ENCODE data around the gene AGFG1. TPM values are rescaled to one million over a fixed set of nuclear protein-coding genes. Genes with fewer than 3 reads are reported as not detected.

Gene AGFG1
- total RNA-seq, 1 experiment from 2014 or later, result 86.1 TPM

- Mint-ChIP-seq H3K4me1 (ENCODE audit: insufficient read depth, unreplicated experiment) (no peaks in the 10 kb centered on the region), H3K27me3 (ENCODE audit: insufficient read depth, unreplicated experiment) (no peaks in the 10 kb centered on the region), H3K27ac (ENCODE audit: low read depth, unreplicated experiment) (no peak overlapping the region), H3K4me3 (ENCODE audit: unreplicated experiment) (no peak overlapping the region), H3K36me3 (ENCODE audit: insufficient read depth, unreplicated experiment) (no peaks in the 10 kb centered on the region), H3K9me3 (ENCODE audit: unreplicated experiment) (peaks cover 11% of the 10 kb centered on the region)
- TF ChIP-seq, protein P1, sequence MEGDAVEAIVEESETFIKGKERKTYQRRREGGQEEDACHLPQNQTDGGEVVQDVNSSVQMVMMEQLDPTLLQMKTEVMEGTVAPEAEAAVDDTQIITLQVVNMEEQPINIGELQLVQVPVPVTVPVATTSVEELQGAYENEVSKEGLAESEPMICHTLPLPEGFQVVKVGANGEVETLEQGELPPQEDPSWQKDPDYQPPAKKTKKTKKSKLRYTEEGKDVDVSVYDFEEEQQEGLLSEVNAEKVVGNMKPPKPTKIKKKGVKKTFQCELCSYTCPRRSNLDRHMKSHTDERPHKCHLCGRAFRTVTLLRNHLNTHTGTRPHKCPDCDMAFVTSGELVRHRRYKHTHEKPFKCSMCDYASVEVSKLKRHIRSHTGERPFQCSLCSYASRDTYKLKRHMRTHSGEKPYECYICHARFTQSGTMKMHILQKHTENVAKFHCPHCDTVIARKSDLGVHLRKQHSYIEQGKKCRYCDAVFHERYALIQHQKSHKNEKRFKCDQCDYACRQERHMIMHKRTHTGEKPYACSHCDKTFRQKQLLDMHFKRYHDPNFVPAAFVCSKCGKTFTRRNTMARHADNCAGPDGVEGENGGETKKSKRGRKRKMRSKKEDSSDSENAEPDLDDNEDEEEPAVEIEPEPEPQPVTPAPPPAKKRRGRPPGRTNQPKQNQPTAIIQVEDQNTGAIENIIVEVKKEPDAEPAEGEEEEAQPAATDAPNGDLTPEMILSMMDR (IDR thresholded peaks at IDR 0.05; ENCODE audit: unreplicated experiment), result no peak
- ChIA-PET POLR2A (interaction anchor here (0.9 to 1.1 kb wide), 2 partner anchors 15 to 77 kb away, joined by 3 to 6 read pairs; no protein-coding TSS in a partner anchor), CTCF (no interaction called here)
- no peak for DNase-seq (ENCODE audit: unreplicated experiment)
- BruUV-seq (replicated peaks), result no TSS peak
- intact Hi-C loops (cut with micrococcal nuclease), result no loop called here
Measured at GRCh38 chr2:227430639-227431038, 41.3 kb upstream of the AGFG1 start.

DNA sequence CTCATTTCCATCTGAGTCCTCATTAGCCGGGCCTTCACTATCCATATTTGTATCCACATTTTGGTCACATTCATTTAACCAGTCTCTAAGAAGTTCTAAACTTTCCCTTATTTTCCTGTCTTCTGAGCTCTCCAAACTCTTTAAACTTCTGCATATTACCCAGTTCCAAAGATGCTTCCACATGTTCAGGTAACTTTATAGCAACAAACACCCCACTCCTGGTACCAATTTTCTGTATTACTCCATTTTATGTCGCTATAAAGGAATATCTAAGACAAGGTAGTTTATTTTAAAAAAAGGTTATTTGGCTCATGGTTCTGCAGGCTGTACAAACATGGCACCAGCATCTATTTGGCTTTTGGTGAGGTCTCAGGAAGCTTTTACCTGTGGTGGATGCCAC, 38.8 kb upstream of the AGFG1 start:
- ChIA-PET CTCF (interaction anchor here (0.7 kb wide), 1 partner anchor 9 kb away, joined by 3 read pairs; no protein-coding TSS in a partner anchor), POLR2A (interaction anchor here (0.6 kb wide), 1 partner anchor 212 kb away, joined by 3 read pairs; no protein-coding TSS in a partner anchor)
- Mint-ChIP-seq H3K4me3 (ENCODE audit: unreplicated experiment) (no peak overlapping the region), H3K27ac (ENCODE audit: low read depth, unreplicated experiment) (no peak overlapping the region), H3K9me3 (ENCODE audit: unreplicated experiment) (peaks cover 11% of the 10 kb centered on the region), H3K36me3 (ENCODE audit: insufficient read depth, unreplicated experiment) (no peaks in the 10 kb centered on the region), H3K4me1 (ENCODE audit: insufficient read depth, unreplicated experiment) (no peaks in the 10 kb centered on the region), H3K27me3 (ENCODE audit: insufficient read depth, unreplicated experiment) (no peaks in the 10 kb centered on the region)
- BruUV-seq (replicated peaks), result no TSS peak
- DNase-seq (ENCODE audit: unreplicated experiment), result no peak
- TF ChIP-seq, protein P1 (IDR thresholded peaks at IDR 0.05; ENCODE audit: unreplicated experiment), result no peak
- intact Hi-C loops (cut with micrococcal nuclease), result no loop called here

GRCh38 chr2:227436436-227437174, 35.4 kb upstream of the AGFG1 start:
- no peak overlapping the region for H3K27ac Mint-ChIP-seq (ENCODE audit: low read depth, unreplicated experiment)
- peak; percentile 36 for DNase-seq (ENCODE audit: unreplicated experiment)
- no peak overlapping the region for H3K4me3 Mint-ChIP-seq (ENCODE audit: unreplicated experiment)
- peaks cover 11% of the 10 kb centered on the region for H3K9me3 Mint-ChIP-seq (ENCODE audit: unreplicated experiment)
- ChIA-PET CTCF (interaction anchor here (0.5 kb wide), 1 partner anchor 28 kb away, joined by 3 read pairs; no protein-coding TSS in a partner anchor), POLR2A (no interaction called here)
- TF ChIP-seq, protein P1 (IDR thresholded peaks at IDR 0.05; ENCODE audit: unreplicated experiment), result no peak
- H3K27me3 Mint-ChIP-seq (ENCODE audit: insufficient read depth, unreplicated experiment), result no peaks in the 10 kb centered on the region
- H3K4me1 Mint-ChIP-seq (ENCODE audit: insufficient read depth, unreplicated experiment), result no peaks in the 10 kb centered on the region
- BruUV-seq (replicated peaks), result no TSS peak
- H3K36me3 Mint-ChIP-seq (ENCODE audit: insufficient read depth, unreplicated experiment), result no peaks in the 10 kb centered on the region
- intact Hi-C loops (cut with micrococcal nuclease), result no loop called here

GRCh38 chr2:227439214-227439613, 32.7 kb upstream of the AGFG1 start:
- Mint-ChIP-seq H3K4me1 (ENCODE audit: insufficient read depth, unreplicated experiment) (no peaks in the 10 kb centered on the region), H3K4me3 (ENCODE audit: unreplicated experiment) (no peak overlapping the region), H3K27me3 (ENCODE audit: insufficient read depth, unreplicated experiment) (no peaks in the 10 kb centered on the region), H3K27ac (ENCODE audit: low read depth, unreplicated experiment) (no peak overlapping the region), H3K36me3 (ENCODE audit: insufficient read depth, unreplicated experiment) (no peaks in the 10 kb centered on the region), H3K9me3 (ENCODE audit: unreplicated experiment) (no peaks in the 10 kb centered on the region)
- ChIA-PET POLR2A (no interaction called here), CTCF (interaction anchor here (0.5 kb wide), 1 partner anchor 65 kb away, joined by 5 read pairs; no protein-coding TSS in a partner anchor)
- intact Hi-C loops (cut with micrococcal nuclease), result no loop called here
- no peak for DNase-seq (ENCODE audit: unreplicated experiment)
- TF ChIP-seq, protein P1 (IDR thresholded peaks at IDR 0.05; ENCODE audit: unreplicated experiment), result no peak
- BruUV-seq (replicated peaks), result no TSS peak

Measured in MCF 10A (cell line).